GM18511 (cell line): ENCODE data around the gene C3orf49.

Experiments used
- ATAC-seq: cut with Tn5 transposase; IDR thresholded peaks from one replicate; pipeline ENCODE4 v1.9.1; 2021; ENCODE audit warnings: mild to moderate bottlenecking, moderate library complexity; ENCODE audit not compliant: unreplicated experiment

Gene C3orf49

DNA sequence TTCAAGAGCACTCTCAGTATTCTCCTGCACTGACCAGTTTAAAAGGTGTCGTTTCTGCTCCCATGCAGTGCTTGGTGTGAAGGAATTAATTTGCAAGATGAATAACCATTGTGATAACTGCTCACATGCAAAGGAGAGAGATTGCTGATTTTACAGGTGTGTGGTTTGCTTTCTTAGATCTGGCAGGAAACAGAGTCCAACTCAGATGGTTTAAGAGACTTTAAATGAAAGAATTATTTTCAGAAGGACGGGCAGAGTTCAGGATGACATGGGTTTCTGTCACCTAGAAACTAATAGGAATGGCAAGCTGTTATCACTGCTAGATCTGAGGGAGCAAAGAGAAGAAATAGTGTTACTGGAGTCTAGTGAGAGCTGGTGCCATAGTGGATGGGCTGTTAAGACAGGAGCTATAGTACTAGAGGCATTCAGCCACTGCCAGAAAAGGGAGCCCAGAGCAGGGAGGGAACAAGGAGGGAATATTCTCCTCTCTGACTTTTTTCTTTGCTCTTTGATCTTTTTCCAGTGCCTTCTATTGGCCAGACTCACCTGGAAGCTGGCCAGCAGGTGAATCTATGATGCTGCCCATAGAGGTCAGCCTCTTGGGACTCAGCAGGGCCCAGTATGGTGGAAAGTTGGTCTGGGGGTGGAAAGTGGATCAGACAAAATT, 59.4 kb downstream of the C3orf49 start:
- no peak for ATAC-seq

DNA sequence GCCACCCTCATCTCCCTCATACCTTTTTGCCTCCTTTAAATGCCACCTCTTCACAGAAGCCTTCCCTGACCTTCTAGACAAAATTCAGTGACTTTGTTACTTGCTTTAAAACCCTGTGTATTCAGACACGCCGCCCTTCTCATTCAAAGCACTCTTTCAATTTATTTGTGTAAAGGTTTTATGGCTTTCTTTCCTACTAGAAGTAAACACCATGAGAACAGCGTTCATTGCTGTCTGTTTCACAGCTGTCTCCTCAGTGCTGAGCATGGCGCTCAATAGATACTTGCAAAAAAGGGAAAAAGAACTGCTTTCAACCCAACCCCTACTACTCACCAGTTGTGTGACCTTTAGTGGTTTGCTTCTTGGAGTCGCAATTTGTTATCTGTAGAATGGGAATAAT, 61.6 kb downstream of the C3orf49 start:
- no peak for ATAC-seq

DNA sequence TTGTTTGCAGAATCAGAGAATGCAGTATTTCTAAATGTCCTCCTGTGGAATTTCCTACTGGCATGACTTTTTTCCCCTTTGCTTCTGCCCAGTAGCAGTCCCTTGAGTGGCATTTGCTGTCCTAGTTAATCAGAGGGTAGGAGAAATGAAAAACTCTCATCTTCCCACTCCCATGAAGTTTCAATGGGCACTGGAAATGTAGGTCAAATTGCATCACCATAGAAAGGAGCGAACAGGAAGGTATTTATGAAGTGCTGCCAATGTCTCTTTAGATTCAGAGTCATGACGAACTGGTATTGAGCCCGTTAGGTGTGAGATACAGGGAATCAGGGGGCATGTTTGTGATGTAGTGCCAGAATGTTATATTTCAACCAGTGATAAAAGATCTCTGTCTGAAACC, 67.8 kb downstream of the C3orf49 start:
- ATAC-seq, result no peak

DNA sequence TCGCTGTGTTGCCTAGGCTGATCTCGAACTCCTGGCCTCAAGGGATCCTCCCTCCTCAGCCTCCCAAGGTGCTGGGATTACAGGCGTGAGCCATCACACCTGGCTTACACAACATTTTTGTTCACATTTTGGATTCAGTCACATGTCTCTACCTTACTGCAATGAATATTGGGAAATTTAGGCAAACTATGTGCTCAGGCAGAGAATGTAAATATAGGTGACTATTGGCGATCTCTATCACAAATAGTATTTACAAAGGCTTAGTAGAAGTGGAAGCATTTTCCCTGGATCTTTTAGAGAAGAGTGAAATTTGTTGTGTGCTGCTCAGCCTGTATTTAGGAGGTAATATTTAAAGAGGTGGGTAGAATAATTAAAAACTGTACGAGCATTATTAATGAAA, 72.4 kb downstream of the C3orf49 start:
- ATAC-seq, result no peak

DNA sequence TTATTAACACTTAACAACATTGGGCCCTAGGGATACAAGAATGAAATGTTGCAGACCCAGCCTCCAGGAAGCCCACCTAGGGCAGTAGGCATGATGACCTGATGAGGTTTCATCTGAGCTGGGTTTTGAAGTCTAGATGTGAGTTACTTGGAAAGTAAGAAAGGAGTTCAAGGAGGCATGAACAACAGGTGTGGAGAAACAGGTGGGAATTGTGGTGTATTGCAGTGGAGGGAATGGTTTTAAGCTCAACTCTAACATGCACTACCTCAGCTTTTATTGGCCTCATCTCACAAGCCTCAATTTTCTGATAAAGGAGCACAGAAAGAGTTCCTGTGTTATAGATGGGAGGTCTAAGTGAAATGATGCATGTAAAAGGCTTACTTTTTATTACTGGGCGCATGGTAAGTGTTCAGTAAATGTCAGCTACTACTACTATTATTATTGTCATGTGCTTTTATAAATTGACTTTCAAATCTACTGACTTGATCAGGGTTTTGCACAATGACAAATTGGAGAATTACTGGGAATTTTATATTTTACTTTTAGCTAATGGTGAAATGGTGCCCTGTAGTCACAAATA, 73.8 kb downstream of the C3orf49 start:
- no peak for ATAC-seq

DNA sequence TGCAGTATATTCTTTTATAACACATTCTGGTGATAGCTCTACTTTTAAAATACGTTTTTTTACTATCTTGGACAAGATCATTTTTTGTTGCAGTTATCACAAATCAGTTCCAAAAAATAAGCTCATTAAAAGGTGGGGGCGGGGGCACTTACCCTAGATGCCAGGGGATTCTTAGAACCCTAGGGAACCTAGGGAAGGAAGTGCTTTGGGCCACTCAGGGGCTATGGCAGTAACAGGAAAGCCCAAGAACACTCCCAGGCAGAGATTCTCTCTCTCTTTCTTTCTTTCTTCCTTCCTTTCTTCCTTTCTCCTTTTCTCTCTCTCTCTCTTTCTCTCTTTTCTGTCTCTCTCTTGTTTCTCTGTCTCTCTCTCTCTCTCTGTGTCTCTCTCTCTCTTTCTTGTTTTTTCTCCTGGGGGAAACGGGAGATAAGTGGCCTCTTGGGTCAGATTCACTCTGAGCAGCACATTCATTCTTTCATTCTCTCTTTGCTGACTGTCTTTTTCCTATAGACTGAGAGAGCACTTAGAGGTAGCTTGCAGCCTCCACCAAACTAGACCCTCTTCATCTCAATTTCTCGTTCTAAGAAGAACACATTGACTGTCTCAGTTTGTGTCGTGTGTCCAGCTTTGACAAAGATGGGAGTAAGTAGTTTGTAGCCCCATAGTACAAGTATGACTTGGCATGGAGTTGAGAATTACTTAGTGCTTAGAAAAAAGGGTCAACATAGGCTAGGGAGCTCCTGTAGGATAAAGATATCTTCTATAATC, 76.5 kb downstream of the C3orf49 start:
- ATAC-seq, result no peak

DNA sequence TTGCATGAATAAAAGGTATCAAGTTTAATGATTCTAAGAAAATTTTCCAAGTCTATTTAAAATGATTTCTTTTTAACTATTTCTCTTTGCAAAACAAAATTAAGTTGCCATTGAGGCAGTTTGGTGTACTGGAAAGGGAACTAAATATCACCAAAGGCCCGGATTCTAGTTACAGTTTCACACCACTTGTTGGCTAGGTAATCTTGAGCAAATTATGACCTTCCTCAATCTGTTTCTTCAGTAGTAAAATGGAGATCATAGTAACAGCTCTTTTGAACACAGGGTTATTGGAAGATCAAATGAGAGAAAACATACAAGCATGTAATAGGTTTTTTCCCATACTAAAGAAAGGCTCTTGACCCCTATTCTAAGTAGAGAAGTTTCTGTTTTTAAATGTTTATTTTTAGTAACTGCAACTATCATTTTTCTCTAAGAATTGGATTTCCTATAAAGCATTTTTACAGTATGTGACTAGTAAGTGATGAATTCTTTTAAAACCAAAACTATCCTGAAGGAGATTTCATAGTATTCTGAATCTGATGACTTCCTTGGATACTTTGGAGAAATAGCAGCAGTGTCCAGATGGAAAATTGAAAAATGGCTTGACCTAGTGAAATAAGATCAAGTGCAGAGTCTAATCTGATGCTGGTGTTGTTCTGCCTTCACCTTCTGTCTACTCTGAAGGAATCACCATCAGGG, 77.4 kb downstream of the C3orf49 start:
- ATAC-seq, result peak; percentile 76
